ENCODE results near the gene BRMS1. TPM values are rescaled to one million over a fixed set of nuclear protein-coding genes. Genes with fewer than 3 reads are reported as not detected.

BRMS1 gene
- total RNA-seq, 1 experiment from 2014 or later = 123 TPM

GRCh38 chr11:66391322-66391721 lies 46.4 kb upstream of the BRMS1 start:
- Histone ChIP-seq H3K36me3 (ENCODE audit: low read depth, low read length) (no peaks in the 10 kb centered on the region), H3F3A (ENCODE audit: low read length, unreplicated experiment) (no peaks in the 10 kb centered on the region), H3K27ac (ENCODE audit: low read length) (no peak overlapping the region), H3K27me3 (ENCODE audit: low read length) (0 out of 2 replicates have a peak, but pooled peaks cover 6% of the 10 kb centered on the region), H4K20me1 (ENCODE audit: low read length) (no peaks in the 10 kb centered on the region), H3K4me3 (ENCODE audit: low read length) (no peak overlapping the region), H3K79me2 (ENCODE audit: low read length) (no peaks in the 10 kb centered on the region), H3K4me1 (ENCODE audit: insufficient read depth, low read length) (0 out of 2 replicates have a peak, but pooled peaks cover 3% of the 10 kb centered on the region), H2AFZ (ENCODE audit: low read length) (no peak overlapping the region), H3K9me3 (ENCODE audit: low read length) (no peaks in the 10 kb centered on the region), H3K9ac (ENCODE audit: low read length) (no peak overlapping the region), H3K4me2 (ENCODE audit: low read length) (no peak overlapping the region), H3K9me2 (replicated peaks; ENCODE audit: low read length) (no peaks in the 10 kb centered on the region)
- no peak for TF ChIP-seq EZH2 (IDR thresholded peaks at IDR 0.05; ENCODE audit: low read length, unreplicated experiment)
- no peak for TF ChIP-seq CTCF (conservative IDR thresholded peaks at IDR 0.05; ENCODE audit: low read depth, low read length)
- no peak for TF ChIP-seq EZH2phosphoT487 (IDR thresholded peaks at IDR 0.05; ENCODE audit: borderline replicate concordance, low read length)
- CTCF ChIA-PET = interaction anchor here (0.6 kb wide), 1 partner anchor 10 kb away, joined by 4 read pairs; no protein-coding TSS in a partner anchor
- POLR2A ChIA-PET (ENCODE audit: unreplicated experiment) = no interaction called here
- ATAC-seq = no peak
- no TSS peak for BruUV-seq (replicated peaks)
- intact Hi-C loops (cut with micrococcal nuclease) = no loop called here
- DNase-seq = no peak

DNA sequence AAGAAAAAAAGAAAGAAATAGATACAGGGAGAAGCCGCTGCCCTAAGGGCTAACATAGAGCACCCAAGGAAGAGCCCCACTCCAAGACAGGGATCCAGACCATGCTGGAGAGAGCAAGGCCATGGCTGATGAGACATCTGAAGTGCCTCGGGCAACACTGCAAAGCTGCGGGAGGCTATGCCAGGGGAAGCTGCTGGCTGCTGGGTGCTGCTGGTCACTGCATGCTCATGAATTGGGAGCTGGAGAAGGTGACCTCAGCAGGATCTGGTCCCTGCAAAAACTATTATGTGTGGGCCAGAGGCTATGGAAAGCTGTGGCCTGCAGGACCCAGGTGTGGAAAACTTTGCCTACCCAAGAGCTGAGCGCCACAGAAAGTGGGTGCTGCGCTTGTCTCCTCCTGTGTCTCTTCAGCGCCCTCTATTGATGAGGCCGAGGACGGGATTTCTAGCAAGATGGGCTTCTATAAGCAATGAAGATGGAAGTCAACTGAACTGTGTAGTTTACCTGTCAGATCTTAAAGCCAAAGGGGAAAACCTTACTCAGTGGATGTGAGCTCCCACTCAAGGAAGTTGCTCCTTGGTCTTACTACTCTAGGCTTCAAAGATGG lies 44.0 kb upstream of the BRMS1 start:
- no peaks in the 10 kb centered on the region for H4K20me1 ChIP-seq (ENCODE audit: low read length)
- no peaks in the 10 kb centered on the region for H3F3A ChIP-seq (ENCODE audit: low read length, unreplicated experiment)
- no TSS peak for BruUV-seq (replicated peaks)
- ChIA-PET CTCF (interaction anchor here (1.2 to 1.8 kb wide), 2 partner anchors 29 to 76 kb away, joined by 7 to 9 read pairs; no protein-coding TSS in a partner anchor), POLR2A (ENCODE audit: unreplicated experiment) (interaction anchor here (0.5 to 0.6 kb wide), 2 partner anchors 41 to 676 kb away, joined by 5 to 6 read pairs; no protein-coding TSS in a partner anchor)
- no peaks in the 10 kb centered on the region for H3K9me3 ChIP-seq (ENCODE audit: low read length)
- H3K9me2 ChIP-seq (replicated peaks; ENCODE audit: low read length) = no peaks in the 10 kb centered on the region
- DNase-seq = peak; percentile 88
- 0 out of 2 replicates have a peak, but pooled peaks cover 3% of the 10 kb centered on the region for H3K27me3 ChIP-seq (ENCODE audit: low read length)
- no peaks in the 10 kb centered on the region for H3K79me2 ChIP-seq (ENCODE audit: low read length)
- TF ChIP-seq CTCF (conservative IDR thresholded peaks at IDR 0.05; ENCODE audit: low read depth, low read length) (peak; percentile 91), EZH2 (IDR thresholded peaks at IDR 0.05; ENCODE audit: low read length, unreplicated experiment) (no peak)
- 0 out of 2 replicates have a peak, but pooled peaks cover 3% of the 10 kb centered on the region for H3K4me1 ChIP-seq (ENCODE audit: insufficient read depth, low read length)
- intact Hi-C loops (cut with micrococcal nuclease) = loop anchor here (1.0 kb wide), 1 partner anchor 61 kb away; no protein-coding TSS in a partner anchor
- H2AFZ ChIP-seq (ENCODE audit: low read length) = peak overlapping the region; percentile 11; the same call in 1 of the 2 replicates
- H3K4me3 ChIP-seq (ENCODE audit: low read length) = no peak overlapping the region
- H3K4me2 ChIP-seq (ENCODE audit: low read length) = peak overlapping the region; percentile 22
- H3K9ac ChIP-seq (ENCODE audit: low read length) = no peak overlapping the region
- ATAC-seq = peak; percentile 70
- no peaks in the 10 kb centered on the region for H3K36me3 ChIP-seq (ENCODE audit: low read depth, low read length)
- no peak overlapping the region for H3K27ac ChIP-seq (ENCODE audit: low read length)

Measured in PC-3 (cell line).